GM15510 (cell line): Measurements from ENCODE around the gene MKRN2.

ENCODE experiments used
- POLR2A ChIP-seq: IDR thresholded peaks from 3 replicates; pipeline ENCODE4 v1.6.1; 2011; ENCODE audit warnings: borderline replicate concordance; ENCODE audit not compliant: insufficient read length; ENCODE audit errors: extremely low read depth

Gene MKRN2

GRCh38 chr3:12574131-12574530 lies 17.2 kb downstream of the MKRN2 start:
- no peak for TF ChIP-seq POLR2A

- no peak for TF ChIP-seq POLR2A
These were observed 17.8 kb downstream of the MKRN2 start for GRCh38 chr3:12574661-12575060.

GRCh38 chr3:12577379-12577778 lies 20.5 kb downstream of the MKRN2 start:
- no peak for TF ChIP-seq POLR2A

GRCh38 chr3:12578742-12579141 lies 21.9 kb downstream of the MKRN2 start:
- no peak for TF ChIP-seq POLR2A

GRCh38 chr3:12579456-12579855 lies 22.6 kb downstream of the MKRN2 start:
- no peak for TF ChIP-seq POLR2A

- no peak for TF ChIP-seq POLR2A
These were observed 23.0 kb downstream of the MKRN2 start for GRCh38 chr3:12579905-12580304.

GRCh38 chr3:12582730-12583129 lies 25.8 kb downstream of the MKRN2 start:
- no peak for TF ChIP-seq POLR2A

- no peak for TF ChIP-seq POLR2A
These were observed 26.4 kb downstream of the MKRN2 start for GRCh38 chr3:12583280-12583679.

GRCh38 chr3:12584083-12584482 lies 27.2 kb downstream of the MKRN2 start:
- no peak for TF ChIP-seq POLR2A

GRCh38 chr3:12585181-12585580 lies 28.3 kb downstream of the MKRN2 start:
- TF ChIP-seq POLR2A: no peak

GRCh38 chr3:12585970-12586369 lies 29.1 kb downstream of the MKRN2 start:
- no peak for TF ChIP-seq POLR2A

- no peak for TF ChIP-seq POLR2A
These were observed 29.5 kb downstream of the MKRN2 start for GRCh38 chr3:12586403-12586802.

GRCh38 chr3:12588039-12589009 lies 31.4 kb downstream of the MKRN2 start:
- TF ChIP-seq POLR2A: no peak

- TF ChIP-seq POLR2A: no peak
These were observed 33.2 kb downstream of the MKRN2 start for GRCh38 chr3:12590096-12590495.

- no peak for TF ChIP-seq POLR2A
These were observed 34.6 kb downstream of the MKRN2 start for GRCh38 chr3:12591456-12591855.

GRCh38 chr3:12591997-12592715 lies 35.3 kb downstream of the MKRN2 start:
- no peak for TF ChIP-seq POLR2A

GRCh38 chr3:12593473-12593872 lies 36.6 kb downstream of the MKRN2 start:
- TF ChIP-seq POLR2A: no peak

GRCh38 chr3:12598890-12599289 lies 42.0 kb downstream of the MKRN2 start:
- TF ChIP-seq POLR2A: no peak
